Inflammatory macrophage (primary cell): ENCODE results near the gene AURKA.
A peak's percentile ranks its signal among the peaks of the same experiment; 100 is the strongest.

Experiments used
- DNase-seq, 2 donors: peaks; one replicate each; pipeline ENCODE4 v3.0.0-alpha.2; 2020 to 2022
- total RNA-seq, 18 experiments: gene quantifications; one replicate each; lab custom pipeline; 2026; ENCODE audit warnings: mixed read lengths in 6 of 18, inconsistent platforms in 2 of 18; lab: John Stamatoyannopoulos, UW

The AURKA gene
- total RNA-seq: 5.7 to 52.4 (median 33.3) reads per million in 18 experiments

DNA sequence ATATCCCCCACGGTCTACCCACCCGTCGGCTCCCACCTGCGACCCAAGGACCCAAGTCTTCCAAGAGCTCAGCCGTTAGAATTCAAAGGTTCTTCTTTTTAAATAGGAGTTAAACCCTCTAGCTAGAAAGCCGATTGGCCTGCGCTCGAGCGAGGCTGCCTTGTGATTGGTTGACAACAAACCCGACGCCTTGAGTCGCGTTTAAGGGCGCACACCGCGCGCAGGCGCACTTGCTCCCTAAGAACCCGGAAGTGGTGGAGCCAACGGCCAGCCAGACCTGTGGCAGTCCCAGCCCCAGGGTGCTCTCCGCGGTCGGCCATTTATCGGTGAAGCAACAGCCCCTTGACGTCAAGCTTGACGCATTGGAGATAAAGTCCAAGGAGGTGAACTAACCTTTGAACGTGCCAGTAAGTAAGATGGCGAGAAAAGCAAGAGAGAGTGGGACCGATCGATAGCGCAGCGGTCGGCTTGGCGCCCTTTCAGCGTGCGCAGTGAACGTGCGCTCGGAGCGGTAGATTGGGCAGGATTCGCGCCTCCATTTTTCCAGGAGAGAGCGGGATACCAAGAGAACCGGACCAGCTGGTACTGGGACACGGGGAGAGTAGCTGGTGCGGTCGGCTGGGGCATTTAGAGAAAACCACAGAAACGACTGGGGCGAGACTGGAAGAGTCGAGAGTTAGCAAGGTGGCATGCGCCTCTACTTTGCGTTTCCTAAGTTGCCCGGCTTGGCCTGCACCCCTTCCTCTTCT is at the start of gene AURKA, which contains the start of gene CSTF1:
Gene AURKA (minus strand): TSS at position 84 of the 749 bp plus-strand sequence. CDS start 4,018 bp downstream, outside the sequence.
Gene CSTF1 (plus strand): TSS at position 514 of the 749 bp plus-strand sequence. CDS start 2,908 bp downstream, outside the sequence.
- DNase-seq: peak; percentile 100

- DNase-seq: no peak
These were observed 48.5 kb upstream of the AURKA start for GRCh38 chr20:56440346-56441007.

- no peak for DNase-seq
These were observed 47.8 kb upstream of the AURKA start for GRCh38 chr20:56439771-56440291.

- no peak for DNase-seq
These were observed 46.3 kb upstream of the AURKA start for GRCh38 chr20:56438284-56438683.

GRCh38 chr20:56437196-56437960 is 45.4 kb upstream of the AURKA start:
- DNase-seq: no peak

DNA sequence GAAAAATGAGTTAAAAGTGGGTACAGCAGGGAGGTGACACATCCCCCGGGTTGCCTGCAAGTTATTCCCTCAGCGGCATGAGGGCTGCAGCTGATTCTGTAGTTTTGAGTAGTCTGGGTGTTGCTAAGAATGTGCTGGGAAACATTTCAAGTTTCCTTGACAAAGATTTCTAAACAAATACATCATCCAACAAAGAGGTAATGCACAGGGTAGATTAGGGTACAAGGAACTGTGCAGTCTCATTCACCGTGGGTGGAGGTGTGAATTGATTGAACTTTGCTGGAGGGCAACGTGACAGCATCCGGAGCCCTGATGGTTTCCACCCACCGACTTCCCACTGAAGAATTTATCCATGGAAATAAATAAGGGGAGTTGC is 41.9 kb upstream of the AURKA start:
- DNase-seq: peak in 1 of 2 donors; percentile 65

DNA sequence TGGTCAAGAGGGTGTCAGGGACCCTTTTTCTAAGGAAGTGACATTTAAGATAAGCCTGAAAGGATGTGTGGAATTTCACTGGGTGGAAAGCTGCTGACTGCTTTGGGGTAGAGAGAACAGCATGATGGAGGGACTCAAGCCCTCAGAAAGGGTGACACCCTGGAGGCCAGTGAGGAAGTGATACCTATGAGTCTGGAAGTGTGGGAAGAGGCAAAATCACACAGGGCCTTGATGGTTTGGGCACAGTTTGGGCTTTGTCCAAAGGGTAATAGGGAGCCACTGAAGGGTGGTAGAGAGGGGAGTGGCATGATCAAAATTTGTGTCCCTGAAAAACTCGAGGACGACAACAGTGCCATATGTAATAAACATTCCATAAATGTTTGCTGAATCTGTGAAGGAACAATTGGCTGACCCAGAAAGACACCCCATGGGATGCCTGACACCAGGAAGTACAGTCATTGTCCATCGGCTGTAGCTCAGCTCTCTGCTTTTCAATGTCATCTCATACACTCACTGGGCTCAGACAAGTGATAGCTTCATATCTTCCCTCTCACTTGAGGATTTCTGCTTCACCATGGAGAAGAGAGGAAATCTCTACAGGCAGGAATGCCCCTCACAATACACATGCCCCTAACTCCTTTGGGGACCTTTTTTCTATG is 41.3 kb upstream of the AURKA start:
- peak in 1 of 2 donors; percentile 27 for DNase-seq

DNA sequence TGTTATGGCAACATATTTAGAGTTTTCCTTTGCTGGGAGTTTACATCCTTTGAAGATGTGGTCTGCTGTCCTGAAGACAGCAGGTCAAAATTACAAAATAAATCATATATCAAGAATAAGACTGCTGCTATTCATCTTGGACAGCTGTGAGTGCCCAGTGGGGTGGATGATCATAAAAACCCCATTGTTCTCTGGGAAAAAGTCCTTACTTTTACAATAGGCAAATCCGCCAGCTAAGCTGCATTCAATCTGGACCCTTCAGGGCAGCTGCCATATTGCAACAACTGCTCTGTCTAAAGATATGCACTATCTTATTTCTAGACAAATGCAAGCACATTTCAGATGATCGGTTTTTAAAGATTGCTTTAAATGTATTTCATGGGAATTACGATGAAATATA is 39.5 kb upstream of the AURKA start:
- DNase-seq: no peak

DNA sequence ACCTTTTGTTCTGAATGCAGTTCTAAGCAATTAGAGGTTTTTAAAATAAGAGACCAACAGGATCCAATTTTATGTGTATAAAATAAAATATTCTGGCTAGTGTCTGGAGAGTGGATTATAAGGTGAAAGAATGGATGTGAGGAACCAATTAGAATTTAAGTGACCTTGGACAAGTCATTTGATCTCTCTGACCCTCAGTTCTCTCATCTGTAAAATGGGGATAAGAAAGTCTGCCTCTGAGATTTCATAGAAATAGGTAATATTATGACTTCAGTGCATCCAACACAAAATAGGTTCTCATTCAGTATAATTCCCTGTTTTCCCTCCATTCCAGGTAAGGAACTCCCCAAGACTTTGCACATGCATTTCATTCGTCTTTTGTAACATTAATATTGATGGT is 38.9 kb upstream of the AURKA start:
- DNase-seq: no peak

- no peak for DNase-seq
These were observed 38.4 kb upstream of the AURKA start for GRCh38 chr20:56430461-56430860.

- DNase-seq: no peak
These were observed 37.9 kb upstream of the AURKA start for GRCh38 chr20:56429941-56430340.

GRCh38 chr20:56429502-56429901 is 37.5 kb upstream of the AURKA start:
- peak; percentile 46 to 61 for DNase-seq

DNA sequence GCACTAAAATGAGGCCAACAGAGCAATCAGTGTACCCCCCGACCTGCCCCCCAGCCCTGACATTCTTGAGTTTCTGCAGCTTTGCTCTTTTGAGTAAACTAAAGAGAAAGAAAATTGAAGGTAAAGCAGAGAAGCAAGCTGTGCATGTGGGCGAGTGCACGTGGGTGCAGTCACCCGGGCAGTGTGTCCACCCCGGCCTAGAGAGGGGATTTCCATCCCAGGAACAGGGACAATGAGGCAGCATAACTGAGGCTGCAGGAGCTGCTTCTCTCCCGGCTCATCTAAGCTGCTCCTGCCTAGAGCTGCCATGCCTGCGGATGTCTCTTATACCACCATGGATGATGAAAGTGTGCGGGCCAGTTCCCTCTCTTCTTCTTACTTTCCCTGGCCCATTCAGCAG is 36.9 kb upstream of the AURKA start:
- DNase-seq: peak in 1 of 2 donors; percentile 72

- DNase-seq: no peak
These were observed 36.4 kb upstream of the AURKA start for GRCh38 chr20:56428410-56428809.

DNA sequence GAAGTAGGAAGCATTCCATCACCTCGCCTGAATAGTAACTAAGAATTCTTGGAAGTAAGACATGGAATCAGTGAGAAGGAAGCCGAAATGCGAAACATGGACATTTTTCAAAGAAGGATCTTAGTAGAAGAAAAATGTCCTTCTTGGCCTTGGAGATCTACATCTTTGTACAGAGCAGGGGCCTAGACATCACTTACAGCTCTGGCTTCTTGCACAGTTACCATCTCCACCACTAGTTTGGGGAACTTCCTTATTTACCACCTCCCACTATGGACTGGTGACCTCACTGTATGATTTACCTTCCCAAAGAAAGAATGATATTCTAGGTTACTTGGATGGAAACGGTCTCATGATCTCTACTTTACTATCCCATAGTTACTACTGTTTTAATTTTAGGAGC is 35.8 kb upstream of the AURKA start:
- DNase-seq: peak; percentile 58 to 65

DNA sequence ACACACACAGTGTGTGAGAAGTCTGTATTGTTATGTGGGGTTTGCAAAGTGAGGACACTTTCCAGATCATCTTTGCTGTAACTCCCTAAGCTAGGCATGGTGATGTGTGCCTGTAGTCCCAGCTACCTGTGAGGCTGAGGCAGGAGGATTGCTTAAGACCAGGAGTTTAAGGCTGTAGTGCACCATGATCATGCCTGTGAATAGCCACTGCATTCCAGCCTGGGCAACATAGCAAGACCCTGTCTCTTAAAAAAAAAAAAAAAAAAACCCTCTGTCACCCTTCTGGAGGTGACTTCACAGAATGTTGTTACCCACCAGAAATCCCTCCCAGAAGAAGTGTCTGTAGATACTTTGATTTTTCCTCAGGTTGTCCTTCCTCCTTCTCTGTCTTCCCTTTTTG is 34.9 kb upstream of the AURKA start:
- no peak for DNase-seq

- no peak for DNase-seq
These were observed 34.0 kb upstream of the AURKA start for GRCh38 chr20:56426026-56426425.

- no peak for DNase-seq
These were observed 32.9 kb upstream of the AURKA start for GRCh38 chr20:56424931-56425330.

- no peak for DNase-seq
These were observed 31.9 kb upstream of the AURKA start for GRCh38 chr20:56423886-56424285.

DNA sequence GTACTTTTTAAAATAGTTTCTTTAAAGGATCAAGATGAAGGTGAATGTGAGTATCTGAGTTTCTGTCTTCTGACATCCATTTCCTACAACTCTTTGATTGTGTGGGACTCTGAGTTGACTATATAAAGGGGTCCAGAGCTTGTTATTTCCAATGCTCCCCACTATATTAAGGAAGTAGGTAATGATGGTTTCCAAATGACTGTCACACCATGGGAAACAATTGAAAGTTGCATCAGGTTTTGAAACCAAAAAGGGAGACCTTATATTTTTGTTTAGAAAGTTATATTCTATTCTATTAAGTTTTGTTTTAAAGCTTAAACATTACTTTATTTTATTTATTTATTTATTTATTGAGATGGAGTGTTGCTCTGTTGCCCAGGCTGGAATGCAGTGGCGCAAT is 31.2 kb upstream of the AURKA start:
- peak; percentile 42 to 59 for DNase-seq

DNA sequence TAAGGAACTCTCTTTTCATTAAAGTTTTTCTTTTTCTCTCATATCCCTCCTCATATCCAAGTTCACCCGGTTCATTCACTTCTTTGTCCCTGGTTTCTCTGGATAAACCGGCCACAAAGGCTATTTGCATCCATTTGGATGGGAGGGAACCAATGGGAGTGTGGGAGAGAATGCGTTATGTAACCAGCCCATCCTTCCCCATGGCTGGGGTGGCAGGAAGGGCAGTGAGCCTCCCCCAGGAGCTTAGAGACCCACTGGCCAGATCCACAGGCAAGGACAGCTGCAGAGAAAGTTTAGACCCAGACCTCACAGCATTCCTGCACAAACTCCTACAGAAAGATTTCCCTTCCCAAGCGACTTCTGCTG is 30.8 kb upstream of the AURKA start:
- peak; percentile 32 to 72 for DNase-seq

DNA sequence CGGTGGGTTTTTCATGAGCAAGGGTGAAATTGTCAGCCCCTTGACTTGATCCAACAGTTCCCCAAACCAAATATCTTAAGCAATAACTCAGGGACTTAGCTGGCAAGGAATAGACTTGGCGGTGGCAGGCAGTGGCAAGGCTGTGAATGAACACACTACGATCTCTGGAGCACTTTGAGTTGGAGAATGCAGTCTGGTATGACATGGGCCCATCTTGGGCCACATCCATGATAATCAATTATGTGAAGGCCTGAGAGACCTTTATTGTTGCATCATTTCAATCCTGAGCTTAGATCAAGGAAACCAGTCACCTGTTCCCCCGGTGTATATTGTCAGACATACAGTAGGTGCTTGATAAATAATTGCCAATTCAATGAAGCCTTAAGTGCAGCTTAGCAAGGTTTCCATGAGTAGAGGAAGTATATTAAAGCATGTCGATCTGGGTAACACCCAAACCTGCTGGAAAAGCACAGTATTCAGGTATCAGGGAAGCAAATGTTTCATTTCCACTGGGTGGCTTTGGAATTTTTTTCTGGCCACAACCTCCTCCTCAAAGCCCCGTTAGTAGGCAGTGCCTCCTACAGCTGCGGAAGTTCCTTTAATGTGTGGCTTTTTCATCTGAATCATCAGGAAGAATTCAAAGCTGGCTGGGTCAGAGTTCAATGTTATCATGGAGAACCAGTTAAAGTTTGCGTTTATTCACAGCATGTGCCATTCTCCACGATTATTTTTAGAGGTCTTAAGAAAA is 30.2 kb upstream of the AURKA start:
- peak; percentile 72 to 83 for DNase-seq
